ENCODE results near the gene AIF1L. TPM values are rescaled to one million over a fixed set of nuclear protein-coding genes. Genes with fewer than 3 reads are reported as not detected.

Gene AIF1L
- total RNA-seq, 4 donors from 2014 or later: 19.9 to 121 (median 38.4) TPM

DNA sequence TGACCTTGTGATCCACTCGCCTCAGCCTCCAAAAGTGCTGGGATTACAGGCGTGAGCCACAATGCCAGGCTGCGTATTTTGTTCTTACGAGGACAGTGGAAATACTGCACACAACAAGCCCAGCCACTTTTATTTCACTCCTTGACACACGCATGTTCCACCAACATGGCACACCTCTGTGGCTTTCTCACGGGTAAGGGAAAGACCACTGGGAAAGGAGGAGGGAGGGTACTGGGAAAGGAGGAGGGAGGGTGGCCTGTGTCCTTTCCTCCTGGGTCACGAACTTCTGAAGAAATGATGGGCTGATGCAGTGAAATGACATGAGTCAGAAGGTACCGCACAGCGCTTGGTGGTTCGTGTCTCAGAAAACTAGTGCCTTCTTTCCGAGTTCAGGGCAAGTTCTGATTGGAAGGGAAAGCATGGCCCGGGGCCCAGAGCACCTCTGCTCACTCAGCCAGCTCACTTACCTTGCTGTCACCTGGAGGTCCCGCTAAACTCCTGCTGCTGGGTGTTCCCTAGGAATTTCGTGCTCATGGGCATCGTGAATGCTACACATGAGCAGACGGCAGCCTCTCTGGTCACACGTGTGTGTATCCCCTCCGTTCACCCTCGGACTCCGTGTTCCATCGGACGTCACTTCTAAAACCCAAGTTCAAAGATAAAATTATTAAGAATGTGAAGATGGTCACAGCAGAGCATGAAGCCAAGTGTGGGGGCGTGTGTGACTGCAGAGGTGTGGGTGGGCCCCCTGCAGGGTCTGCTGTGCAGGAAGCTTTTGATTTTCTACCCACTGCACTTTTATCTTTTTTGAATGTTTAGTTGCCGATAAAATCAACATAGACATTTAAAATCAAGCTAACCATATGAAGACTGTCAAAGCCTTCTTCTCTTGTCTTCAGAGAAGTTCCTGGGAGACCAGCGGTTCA, 44.5 kb upstream of the AIF1L start:
- no peak for DNase-seq (ENCODE audit: low spot score)
- ATAC-seq (ENCODE audit: low FRiP score): no peak
- TF ChIP-seq, protein P1, sequence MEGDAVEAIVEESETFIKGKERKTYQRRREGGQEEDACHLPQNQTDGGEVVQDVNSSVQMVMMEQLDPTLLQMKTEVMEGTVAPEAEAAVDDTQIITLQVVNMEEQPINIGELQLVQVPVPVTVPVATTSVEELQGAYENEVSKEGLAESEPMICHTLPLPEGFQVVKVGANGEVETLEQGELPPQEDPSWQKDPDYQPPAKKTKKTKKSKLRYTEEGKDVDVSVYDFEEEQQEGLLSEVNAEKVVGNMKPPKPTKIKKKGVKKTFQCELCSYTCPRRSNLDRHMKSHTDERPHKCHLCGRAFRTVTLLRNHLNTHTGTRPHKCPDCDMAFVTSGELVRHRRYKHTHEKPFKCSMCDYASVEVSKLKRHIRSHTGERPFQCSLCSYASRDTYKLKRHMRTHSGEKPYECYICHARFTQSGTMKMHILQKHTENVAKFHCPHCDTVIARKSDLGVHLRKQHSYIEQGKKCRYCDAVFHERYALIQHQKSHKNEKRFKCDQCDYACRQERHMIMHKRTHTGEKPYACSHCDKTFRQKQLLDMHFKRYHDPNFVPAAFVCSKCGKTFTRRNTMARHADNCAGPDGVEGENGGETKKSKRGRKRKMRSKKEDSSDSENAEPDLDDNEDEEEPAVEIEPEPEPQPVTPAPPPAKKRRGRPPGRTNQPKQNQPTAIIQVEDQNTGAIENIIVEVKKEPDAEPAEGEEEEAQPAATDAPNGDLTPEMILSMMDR (IDR thresholded peaks at IDR 0.05): no peak

DNA sequence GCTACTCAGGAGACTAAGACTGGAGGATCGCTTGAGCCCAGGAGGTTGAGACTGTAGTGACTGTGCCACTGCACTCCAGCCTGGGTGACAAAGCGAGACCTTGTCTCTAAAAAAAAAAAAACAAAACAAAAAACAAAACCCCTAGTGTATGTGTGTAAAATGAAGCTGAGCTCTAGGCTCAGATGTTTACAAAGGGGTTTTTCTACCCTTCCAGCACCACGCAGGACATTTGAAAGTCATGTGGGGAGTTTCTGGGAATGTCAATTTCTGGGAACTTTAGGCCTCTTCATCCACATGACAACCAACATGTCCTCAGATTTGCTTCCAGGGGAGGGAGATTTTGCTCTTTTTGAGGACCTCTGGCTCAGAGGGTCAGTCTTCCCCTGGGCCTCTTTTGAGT, 42.4 kb upstream of the AIF1L start:
- ATAC-seq (ENCODE audit: low FRiP score): no peak
- TF ChIP-seq, protein P1 (IDR thresholded peaks at IDR 0.05): no peak

DNA sequence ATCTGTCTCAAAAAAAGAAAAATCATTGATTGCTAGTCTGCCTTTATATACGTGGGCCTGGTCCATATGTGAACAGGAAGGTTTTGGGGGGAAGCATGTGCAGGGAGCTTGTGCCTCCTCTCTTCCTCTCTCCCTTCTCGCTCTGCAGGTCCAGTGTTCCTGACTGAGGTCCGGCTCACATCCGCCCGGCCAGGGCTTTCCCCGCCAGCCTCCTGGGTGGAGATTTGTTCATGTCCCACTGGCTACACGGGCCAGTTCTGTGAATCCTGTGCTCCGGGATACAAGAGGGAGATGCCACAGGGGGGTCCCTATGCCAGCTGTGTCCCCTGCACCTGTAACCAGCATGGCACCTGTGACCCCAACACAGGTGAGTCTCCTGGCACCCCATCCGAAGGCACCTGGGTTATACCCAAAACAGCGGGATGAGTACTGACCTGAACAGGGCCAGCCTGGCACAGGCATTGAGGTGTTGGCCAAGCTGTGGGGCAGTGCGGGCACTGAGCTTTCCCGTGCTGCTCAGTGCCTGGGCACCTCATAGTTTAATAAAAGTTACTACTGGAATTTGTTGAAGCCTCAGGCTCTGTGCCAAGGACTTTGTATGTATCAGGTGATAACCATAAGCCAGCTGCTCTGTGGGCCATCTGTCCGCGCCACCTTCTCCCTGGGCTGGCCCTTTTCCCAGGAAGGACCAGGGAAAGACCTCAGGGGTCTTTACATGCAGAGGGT, 39.4 kb upstream of the AIF1L start:
- ATAC-seq (ENCODE audit: low FRiP score): no peak
- TF ChIP-seq, protein P1 (IDR thresholded peaks at IDR 0.05): no peak

More for the DNA sequence above, 42.4 kb upstream of the AIF1L start:
- no peak for DNase-seq (ENCODE audit: low spot score)

DNA sequence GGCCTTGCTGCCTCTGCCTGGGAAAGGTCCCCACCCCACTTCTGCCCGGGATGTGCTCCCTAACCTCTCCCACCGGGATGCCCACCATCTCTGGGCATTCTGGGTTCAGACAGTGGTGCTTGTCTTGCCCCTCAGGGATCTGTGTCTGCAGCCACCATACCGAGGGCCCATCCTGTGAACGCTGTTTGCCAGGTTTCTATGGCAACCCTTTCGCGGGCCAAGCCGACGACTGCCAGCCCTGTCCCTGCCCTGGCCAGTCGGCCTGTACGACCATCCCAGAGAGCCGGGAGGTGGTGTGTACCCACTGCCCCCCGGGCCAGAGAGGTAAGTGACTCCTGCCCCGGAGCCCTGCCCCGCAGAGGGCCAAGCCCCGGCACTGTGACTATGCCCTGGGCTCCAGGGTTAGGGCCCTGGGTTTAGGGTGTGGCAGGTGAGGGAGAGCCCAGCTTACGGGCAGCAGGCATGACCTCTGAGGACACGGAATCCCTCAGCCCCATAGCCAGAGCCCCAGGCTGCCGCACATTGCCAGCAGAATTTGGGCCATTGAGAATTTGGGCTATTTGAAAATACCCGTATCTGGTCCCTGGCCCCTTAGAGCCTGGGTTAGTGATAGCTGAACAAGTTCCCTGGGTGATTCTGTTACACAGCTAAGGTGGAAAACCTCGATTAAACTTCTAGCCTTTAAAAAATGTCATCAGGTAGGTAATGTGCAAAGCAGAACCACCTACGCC, 35.3 kb upstream of the AIF1L start:
- TF ChIP-seq, protein P1 (IDR thresholded peaks at IDR 0.05): no peak
- ATAC-seq (ENCODE audit: low FRiP score) (no peak), DNase-seq (ENCODE audit: low spot score) (no peak)

More for the DNA sequence above, 39.4 kb upstream of the AIF1L start:
- no peak for DNase-seq (ENCODE audit: low spot score)

DNA sequence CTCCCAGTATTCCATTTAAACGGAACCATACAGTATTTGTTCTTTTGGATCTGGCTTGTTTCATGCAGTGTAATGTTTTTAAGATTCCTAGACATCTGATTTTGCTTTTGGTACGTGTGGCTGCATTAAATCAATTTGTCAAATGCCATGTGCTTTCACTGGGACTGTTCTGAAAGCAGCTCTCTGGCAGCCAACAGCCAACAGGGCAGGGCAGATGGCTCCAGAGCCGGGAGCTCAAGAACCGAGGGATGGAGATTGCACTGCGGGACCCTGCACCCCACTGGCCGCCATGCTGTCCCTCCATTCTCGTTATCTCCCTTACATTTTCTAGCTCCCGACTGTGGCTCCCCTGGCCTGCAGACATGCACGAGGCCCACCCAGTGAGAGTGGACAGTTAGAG, 33.4 kb upstream of the AIF1L start:
- DNase-seq (ENCODE audit: low spot score) (no peak), ATAC-seq (ENCODE audit: low FRiP score) (no peak)
- TF ChIP-seq, protein P1 (IDR thresholded peaks at IDR 0.05): no peak

DNA sequence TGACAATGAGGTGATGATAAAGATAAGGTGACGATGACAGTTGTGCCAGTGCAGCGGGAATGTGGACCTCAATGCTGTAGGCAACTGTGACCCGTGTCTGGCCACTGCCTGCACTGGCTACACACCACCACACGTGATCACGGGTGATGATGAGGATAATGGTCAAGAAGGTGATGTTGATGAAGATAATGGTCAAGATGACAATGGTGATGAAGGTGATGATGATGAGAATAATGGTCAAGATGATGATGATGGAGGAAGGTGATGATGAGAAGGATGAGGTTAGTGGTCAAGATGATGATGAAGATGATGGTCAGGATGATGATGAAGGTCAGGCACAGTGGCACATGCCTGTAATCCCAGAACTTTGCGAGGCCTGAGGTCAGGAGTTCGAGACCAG, 30.7 kb upstream of the AIF1L start:
- TF ChIP-seq, protein P1 (IDR thresholded peaks at IDR 0.05): no peak
- no peak for DNase-seq (ENCODE audit: low spot score)
- ATAC-seq (ENCODE audit: low FRiP score): no peak
